Measurements from ENCODE around the gene SPANXN5.
"Not testable (repeated sequence)": the region's sequence is repeated elsewhere in the genome, so short reads cannot be mapped to it uniquely, and the experiment has no call there.

SPANXN5 gene

GRCh38 chrX:52797327-52797726, at the start of gene SPANXN5:
Gene SPANXN5 (minus strand): TSS chrX:52797427. CDS start chrX:52797348, 79 bp downstream.
- DNase-seq (ENCODE audit: low read depth): not testable (repeated sequence)

- not testable (repeated sequence) for DNase-seq (ENCODE audit: low read depth)
These were observed 46.4 kb upstream of the SPANXN5 start for GRCh38 chrX:52843619-52844018.

GRCh38 chrX:52839137-52839536, 41.9 kb upstream of the SPANXN5 start:
- DNase-seq (ENCODE audit: low read depth): no peak

GRCh38 chrX:52830551-52830950, 33.3 kb upstream of the SPANXN5 start:
- no peak for DNase-seq (ENCODE audit: low read depth)

GRCh38 chrX:52824608-52825007, 27.4 kb upstream of the SPANXN5 start:
- DNase-seq (ENCODE audit: low read depth): no peak

- no peak for DNase-seq (ENCODE audit: low read depth)
These were observed 24.0 kb upstream of the SPANXN5 start for GRCh38 chrX:52821079-52821760.

- DNase-seq (ENCODE audit: low read depth): no peak
These were observed 22.6 kb upstream of the SPANXN5 start for GRCh38 chrX:52819788-52820187.

GRCh38 chrX:52811065-52811625, 13.9 kb upstream of the SPANXN5 start, which contains the start of gene XAGE5:
Gene XAGE5 (plus strand): TSS chrX:52811287. CDS start chrX:52812567, 1,280 bp downstream.
- no peak for DNase-seq (ENCODE audit: low read depth)

- not testable (repeated sequence) for DNase-seq (ENCODE audit: low read depth)
These were observed 7.6 kb upstream of the SPANXN5 start for GRCh38 chrX:52804876-52805275.

- not testable (repeated sequence) for DNase-seq (ENCODE audit: low read depth)
These were observed 23.7 kb downstream of the SPANXN5 start for GRCh38 chrX:52773504-52773903.

GRCh38 chrX:52765983-52766382, 31.2 kb downstream of the SPANXN5 start:
- not testable (repeated sequence) for DNase-seq (ENCODE audit: low read depth)

GRCh38 chrX:52750952-52751351, 46.3 kb downstream of the SPANXN5 start, which contains the start of gene SSX2B:
Gene SSX2B (plus strand): TSS chrX:52751252. CDS start chrX:52752681, 1,429 bp downstream.
- not testable (repeated sequence) for DNase-seq (ENCODE audit: low read depth)

Data from stimulated activated CD8-positive, alpha-beta memory T cell treated with anti-CD3 and anti-CD28 coated beads, Interleukin-12 subunit alpha, Interleukin-12 subunit beta, amount 100 ng/mL, for 1 hour (primary cell).